Heart left ventricle (tissue), 16 donors: ENCODE results near the gene CDC42SE2. TPM values are rescaled to one million over a fixed set of nuclear protein-coding genes. Genes with fewer than 3 reads are reported as not detected.

Experiments used
- ATAC-seq, 4 donors: fragments of 200-7000 bp; cut with Tn5 transposase; one replicate each; pipeline ENCODE4 v1.9.1; 2020 to 2022; ENCODE audit warnings: moderate library complexity in 4 of 4, mild to moderate bottlenecking in 3 of 4, moderate number of reproducible peaks in 1 of 4
- DNase-seq, 5 donors: peaks; one replicate each; pipeline ENCODE4 v3.0.0-alpha.2; 2020
- H3K27ac ChIP-seq, 12 donors: fragments of 200-600 bp; sonication (generic) in 4 of 12; one replicate each; pipeline versions ENCODE4 v1.5.0 to v1.8.0; 2016 to 2022; ENCODE audit warnings: mild to moderate bottlenecking in 2 of 12
- H3K27me3 ChIP-seq, 9 donors: fragments of 200-600 bp; sonication (generic) in 2 of 9; one replicate each; pipeline versions ENCODE4 v1.5.1 to v1.8.0; 2016 to 2022; ENCODE audit warnings: mild to moderate bottlenecking in 3 of 9
- H3K36me3 ChIP-seq, 9 donors: fragments of 200-600 bp; sonication (generic) in 2 of 9; one replicate each; pipeline versions ENCODE4 v1.5.0 to v1.8.0; 2018 to 2022; ENCODE audit warnings: mild to moderate bottlenecking in 2 of 9
- H3K4me1 ChIP-seq, 12 donors: fragments of 200-600 bp; sonication (generic) in 4 of 12; one replicate each; pipeline versions ENCODE4 v1.5.0 to v1.8.0; 2016 to 2022; ENCODE audit warnings: mild to moderate bottlenecking in 3 of 12
- H3K4me3 ChIP-seq, 12 donors: fragments of 200-600 bp; sonication (generic) in 4 of 12; one replicate each; pipeline versions ENCODE4 v1.5.0 to v1.8.0; 2017 to 2022; ENCODE audit warnings: mild to moderate bottlenecking in 9 of 12, moderate library complexity in 4 of 12
- H3K9me3 ChIP-seq, 12 donors: fragments of 200-600 bp; sonication (generic) in 4 of 12; one replicate each; pipeline versions ENCODE4 v1.5.0 to v1.8.0; 2016 to 2022; ENCODE audit warnings: mild to moderate bottlenecking in 1 of 12
- CTCF ChIP-seq, 12 donors: fragments of 200-600 bp; sonication (generic) in 4 of 12; IDR thresholded peaks; one replicate each; pipeline versions ENCODE4 v1.5.0 to v1.8.0; 2018 to 2022; ENCODE audit warnings: antibody characterized with exemption in 12 of 12, mild to moderate bottlenecking in 5 of 12
- POLR2A ChIP-seq, 2 donors: fragments of 450-650 bp; IDR thresholded peaks; one replicate each; pipeline ENCODE4 v1.6.1; 2017; ENCODE audit warnings: antibody characterized with exemption in 2 of 2, mild to moderate bottlenecking in 2 of 2, moderate library complexity in 2 of 2
- WGBS, 4 donors: extraction: QIAGEN DNeasy Blood & Tissue Kit in 2 of 4; methylation state at CpG; one replicate each; pipeline versions ENCODE4 v1.1.5 to v1.1.7; 2013 to 2018; 5-methylcytosine and 5-hydroxymethylcytosine counted together
- intact Hi-C, 10 donors: fragments of 100-400 bp; cut with DNase I; formaldehyde crosslinking; loops; one replicate each; pipeline versions ENCODE4 v1.11.1 to v1.14.2; 2022
- polyA plus RNA-seq, 2 donors: library from polyadenylated mRNA; stranded (reverse); fragments of 200-250 nt; gene quantifications; one replicate each; pipeline ENCODE4 v1.2.3, GENCODE V29; 2013
- total RNA-seq, 9 donors: library from RNA; depleted of rRNA in 2 of 9; stranded (reverse); fragments of >200 nt in 2 of 9; fragmentation: NEBNext Ultra II Directional in 3 of 9; extraction: Animal tissue kit (Norgen Biotek cat#: 25700) in 3 of 9; gene quantifications; one replicate each; pipeline versions ENCODE4 v1.1.0 to v1.2.4, GENCODE V29; 2016 to 2023
- donor health status: ischemic (EF 13 %, LVEDD 7.1; RV severe dilation, severe dysfunction).
- donor health status: healthy with polysubstance abuse.
- donor health status: DM: no; HTN: yes; CAD: no.
- donor health status: DM: no; HTN: no; CAD: no.
- donor health status: ischemic (EF 25% LVEDD 6.9; RV normal size, moderate dysfunction).
- donor health status: ischemic (EF 25% LVEDD 5.7; RV mildly dilated, moderate dysfunction).
- donor health status: healthy.
- donor health status: DM: yes; HTN: yes; CAD: no.
- donor health status: ischemic (EF 35%, LVEDD 5.7; RV mildly dilated, moderate dysfunction).
- donor health status: nonischemic (EF 11% LVEDD 7.7; RV severe dilation, severe dysfunction).
- donor health status: DM: yes; HTN: yes; CAD: no.
- donor health status: PGD.
- donor health status: ischemic (EF 29% LVEDD 5.4; RV normal size, mild dysfunction).
- donor health status: nonischemic (EF 23%, LVEDD 6.1; RV moderate dilation, normal function).

Gene CDC42SE2
- total and polyA plus RNA-seq, 11 donors, result 4.8 to 29.2 (median 12.4) TPM

DNA sequence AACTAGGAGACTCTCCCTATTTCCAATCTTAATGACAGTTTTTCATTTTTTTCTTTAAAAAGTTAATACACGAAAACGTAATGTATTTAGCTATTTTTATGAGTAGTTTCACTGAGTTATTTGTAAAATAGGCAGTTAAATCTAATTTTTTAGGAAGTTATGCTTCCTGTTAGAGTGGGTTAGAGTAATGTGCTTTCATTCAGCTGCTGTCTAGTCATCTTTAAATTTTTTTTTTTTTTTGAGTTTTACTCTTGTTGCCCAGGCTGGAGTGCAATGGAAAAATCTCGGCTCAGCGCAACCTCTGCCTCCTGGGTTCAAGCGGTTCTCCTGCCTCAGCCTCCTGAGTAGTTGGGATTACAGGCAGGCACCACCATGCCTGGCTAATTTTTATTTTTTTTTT, 34.0 kb downstream of the CDC42SE2 start:
- no peak for DNase-seq
- intact Hi-C loops, result no loop called here
- no peaks in the 10 kb centered on the region for H3K27me3 ChIP-seq
- no peak overlapping the region for H3K4me3 ChIP-seq
- H3K36me3 ChIP-seq, result no peaks in the 10 kb centered on the region
- H3K27ac ChIP-seq, result no peak overlapping the region
- H3K9me3 ChIP-seq, result no peaks in the 10 kb centered on the region
- ATAC-seq, result no peak
- H3K4me1 ChIP-seq, result peaks cover 0 to 19% (median 0%) of the 10 kb centered on the region in 12 donors
- TF ChIP-seq POLR2A (IDR thresholded peaks at IDR 0.05) (no peak), CTCF (IDR thresholded peaks at IDR 0.05) (no peak)
- 93 to 95% (median 93%) methylated on average over 5 of the region's 5 CpGs for WGBS, 4 donors

- Histone ChIP-seq H3K27ac (no peak overlapping the region), H3K27me3 (no peaks in the 10 kb centered on the region), H3K4me3 (no peak overlapping the region), H3K36me3 (no peaks in the 10 kb centered on the region), H3K4me1 (peaks cover 0 to 33% (median 3%) of the 10 kb centered on the region in 12 donors), H3K9me3 (no peaks in the 10 kb centered on the region)
- ATAC-seq (no peak), DNase-seq (no peak)
- WGBS, 4 donors, result 94 to 97% (median 95%) methylated on average over 3 of the region's 3 CpGs
- TF ChIP-seq POLR2A (IDR thresholded peaks at IDR 0.05) (no peak), CTCF (IDR thresholded peaks at IDR 0.05) (no peak)
- intact Hi-C loops, result no loop called here
Measured at GRCh38 chr5:131299465-131299864, 35.6 kb downstream of the CDC42SE2 start.

DNA sequence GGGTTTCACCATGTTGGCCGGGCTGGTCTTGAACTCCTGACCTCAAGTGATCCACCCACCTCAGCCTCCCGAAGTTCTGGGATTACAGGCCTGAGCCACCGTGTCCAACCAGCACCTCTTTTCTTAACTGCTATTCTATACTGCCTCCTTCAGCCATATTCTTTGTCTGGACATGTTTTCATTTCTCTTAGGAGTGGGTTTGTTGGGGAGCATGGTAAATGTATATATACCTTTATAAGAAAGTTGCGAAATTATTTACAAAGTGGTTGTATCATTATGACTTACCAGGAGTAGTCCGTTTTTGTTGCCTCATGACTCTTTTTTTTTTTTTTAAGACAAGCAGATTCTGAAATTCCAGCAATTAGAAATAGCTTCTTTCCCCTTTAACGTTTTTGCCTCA, 38.7 kb downstream of the CDC42SE2 start:
- no peak for TF ChIP-seq POLR2A (IDR thresholded peaks at IDR 0.05)
- TF ChIP-seq CTCF (IDR thresholded peaks at IDR 0.05), result no peak
- DNase-seq (no peak), ATAC-seq (no peak)

DNA sequence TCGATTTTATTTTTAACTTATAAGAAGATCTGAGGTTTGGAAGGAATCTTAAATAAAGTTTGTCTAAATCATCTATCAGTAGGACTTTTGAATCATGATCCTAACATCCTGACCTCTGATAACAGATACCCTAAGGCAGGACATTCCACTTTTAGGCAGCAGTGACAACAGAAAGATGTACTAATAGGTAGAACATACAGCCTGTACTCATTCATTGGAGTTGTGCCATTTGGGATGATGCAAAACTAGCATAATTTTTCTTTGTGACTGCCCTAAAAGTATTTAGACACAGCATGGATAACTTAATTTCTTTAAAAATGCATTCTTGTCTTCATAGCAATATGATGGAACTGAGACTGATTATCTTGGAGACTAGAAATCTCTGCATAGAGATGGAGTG, 39.7 kb downstream of the CDC42SE2 start:
- peaks cover 0 to 9% (median 0%) of the 10 kb centered on the region in 12 donors for H3K9me3 ChIP-seq
- 76 to 85% (median 82%) methylated on average over 1 of the region's 1 CpG for WGBS, 4 donors
- peak overlapping the region in 1 of 12 donors; percentile 17 for H3K27ac ChIP-seq
- DNase-seq (no peak), ATAC-seq (no peak)
- H3K4me3 ChIP-seq, result no peak overlapping the region
- no peaks in the 10 kb centered on the region for H3K27me3 ChIP-seq
- TF ChIP-seq POLR2A (IDR thresholded peaks at IDR 0.05) (no peak), CTCF (IDR thresholded peaks at IDR 0.05) (no peak)
- intact Hi-C loops, result no loop called here
- H3K4me1 ChIP-seq, result peaks cover 0 to 36% (median 3%) of the 10 kb centered on the region in 12 donors
- H3K36me3 ChIP-seq, result no peaks in the 10 kb centered on the region

More for the DNA sequence above, 38.7 kb downstream of the CDC42SE2 start:
- Histone ChIP-seq H3K4me3 (no peak overlapping the region), H3K27me3 (no peaks in the 10 kb centered on the region), H3K9me3 (peaks cover 0 to 9% (median 0%) of the 10 kb centered on the region in 12 donors), H3K36me3 (no peaks in the 10 kb centered on the region), H3K4me1 (peaks cover 0 to 45% (median 3%) of the 10 kb centered on the region in 12 donors), H3K27ac (no peak overlapping the region)
- intact Hi-C loops, result no loop called here
- 85 to 91% (median 88%) methylated on average over 6 of the region's 6 CpGs for WGBS, 4 donors
